Osteoblast (primary cell): ENCODE results near the gene FICD. TPM values are rescaled to one million over a fixed set of nuclear protein-coding genes. Genes with fewer than 3 reads are reported as not detected.

Experiments
- DNase-seq: peaks from one replicate; pipeline ENCODE4 v3.0.0; 2011; ENCODE audit warnings: low spot score, mixed read lengths; ENCODE audit not compliant: insufficient read length; ENCODE audit errors: missing footprints
- H2AFZ ChIP-seq: 2 replicates; pipeline ENCODE4 v1.6.0; 2011; ENCODE audit warnings: mild to moderate bottlenecking, low read length
- H3K27ac ChIP-seq: 2 replicates; pipeline ENCODE4 v1.5.1; 2011; ENCODE audit warnings: mild to moderate bottlenecking, low read depth, low read length, moderate library complexity
- H3K27me3 ChIP-seq: 2 replicates; pipeline ENCODE4 v1.6.0; 2012; ENCODE audit warnings: mild to moderate bottlenecking, control low read depth, inconsistent platforms, low read length, moderate library complexity; ENCODE audit not compliant: insufficient read depth
- H3K36me3 ChIP-seq: 2 replicates; pipeline ENCODE4 v1.5.1; 2011; ENCODE audit warnings: mild to moderate bottlenecking, low read length, control low read depth, moderate library complexity; ENCODE audit not compliant: insufficient read depth
- H3K4me1 ChIP-seq: 2 replicates; pipeline ENCODE4 v1.5.1; 2011; ENCODE audit warnings: mild to moderate bottlenecking, low read length, control low read depth, moderate library complexity; ENCODE audit not compliant: insufficient read depth
- H3K4me2 ChIP-seq: 2 replicates; pipeline ENCODE4 v1.6.0; 2011; ENCODE audit warnings: mild to moderate bottlenecking, low read length; ENCODE audit not compliant: insufficient read depth
- H3K4me3 ChIP-seq: fragments of 200-600 bp; sonication (generic); 3 replicates; pipeline ENCODE4 v1.5.1; 2012; ENCODE audit warnings: mild to moderate bottlenecking, low read length, inconsistent platforms; ENCODE audit not compliant: insufficient read depth
- H3K79me2 ChIP-seq: 2 replicates; pipeline ENCODE4 v1.6.0; 2012; ENCODE audit warnings: mild to moderate bottlenecking, low read length, control low read depth, inconsistent platforms; ENCODE audit not compliant: insufficient read depth
- H3K9me3 ChIP-seq: 2 replicates; pipeline ENCODE4 v1.5.1; 2011; ENCODE audit warnings: low read depth, low read length, control low read depth
- H4K20me1 ChIP-seq: 2 replicates; pipeline ENCODE4 v1.6.0; 2012; ENCODE audit warnings: mild to moderate bottlenecking, low read length, control low read depth; ENCODE audit not compliant: insufficient read depth
- total RNA-seq: library from RNA; depleted of rRNA; stranded (reverse); fragments of >200 nt; gene quantifications from 2 replicates; pipeline ENCODE4 v1.2.3, GENCODE V29; 2012
- TF ChIP-seq, protein P1 (sequence below): IDR thresholded peaks from 2 replicates; pipeline ENCODE4 v1.5.1; 2011; ENCODE audit warnings: mild to moderate bottlenecking, low read depth, low read length, moderate library complexity; ENCODE audit errors: extremely low read depth

Gene FICD
- total RNA-seq, 1 donor, result 5.4 TPM

DNA sequence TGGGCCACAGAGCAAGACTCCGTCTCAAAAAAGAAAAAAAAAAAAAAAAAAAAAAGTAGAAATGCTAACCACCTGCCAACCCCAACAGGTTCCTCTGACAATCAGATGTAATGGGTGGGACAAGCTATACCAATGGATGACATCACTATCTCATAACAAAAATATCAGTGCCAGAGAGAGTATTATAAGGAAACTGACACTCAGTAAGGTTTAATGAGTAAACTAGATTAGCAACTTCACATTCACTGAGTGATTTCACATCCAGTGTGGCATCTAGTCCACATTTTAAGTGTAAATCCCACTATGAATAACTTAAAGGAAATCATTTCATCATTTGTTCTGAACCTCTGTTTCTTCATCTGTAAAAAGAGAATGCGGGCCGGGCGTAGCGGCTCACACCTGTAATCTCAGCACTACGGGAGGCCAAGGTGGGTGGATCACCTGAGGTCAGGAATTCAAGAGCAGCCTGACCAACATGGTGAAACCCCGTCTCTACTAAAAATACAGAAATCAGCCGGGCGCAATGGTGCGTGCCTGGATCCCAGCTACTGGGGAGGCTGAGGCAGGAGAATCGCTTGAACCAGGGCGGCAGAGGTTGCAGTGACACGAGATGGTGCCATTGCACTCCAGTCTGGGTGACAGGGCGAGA, 44.1 kb downstream of the FICD start:
- Histone ChIP-seq H3K79me2 (peaks cover 80% of the 10 kb centered on the region), H3K4me2 (peak overlapping the region; percentile 100), H2AFZ (no peak overlapping the region), H3K4me3 (no peak overlapping the region), H4K20me1 (peaks cover 37% of the 10 kb centered on the region), H3K27me3 (no peaks in the 10 kb centered on the region), H3K36me3 (peaks cover 3% of the 10 kb centered on the region), H3K27ac (peak overlapping the region; percentile 96), H3K4me1 (peaks cover 25% of the 10 kb centered on the region), H3K9me3 (no peaks in the 10 kb centered on the region)
- no peak for DNase-seq
- TF ChIP-seq, protein P1, sequence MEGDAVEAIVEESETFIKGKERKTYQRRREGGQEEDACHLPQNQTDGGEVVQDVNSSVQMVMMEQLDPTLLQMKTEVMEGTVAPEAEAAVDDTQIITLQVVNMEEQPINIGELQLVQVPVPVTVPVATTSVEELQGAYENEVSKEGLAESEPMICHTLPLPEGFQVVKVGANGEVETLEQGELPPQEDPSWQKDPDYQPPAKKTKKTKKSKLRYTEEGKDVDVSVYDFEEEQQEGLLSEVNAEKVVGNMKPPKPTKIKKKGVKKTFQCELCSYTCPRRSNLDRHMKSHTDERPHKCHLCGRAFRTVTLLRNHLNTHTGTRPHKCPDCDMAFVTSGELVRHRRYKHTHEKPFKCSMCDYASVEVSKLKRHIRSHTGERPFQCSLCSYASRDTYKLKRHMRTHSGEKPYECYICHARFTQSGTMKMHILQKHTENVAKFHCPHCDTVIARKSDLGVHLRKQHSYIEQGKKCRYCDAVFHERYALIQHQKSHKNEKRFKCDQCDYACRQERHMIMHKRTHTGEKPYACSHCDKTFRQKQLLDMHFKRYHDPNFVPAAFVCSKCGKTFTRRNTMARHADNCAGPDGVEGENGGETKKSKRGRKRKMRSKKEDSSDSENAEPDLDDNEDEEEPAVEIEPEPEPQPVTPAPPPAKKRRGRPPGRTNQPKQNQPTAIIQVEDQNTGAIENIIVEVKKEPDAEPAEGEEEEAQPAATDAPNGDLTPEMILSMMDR, result no peak

DNA sequence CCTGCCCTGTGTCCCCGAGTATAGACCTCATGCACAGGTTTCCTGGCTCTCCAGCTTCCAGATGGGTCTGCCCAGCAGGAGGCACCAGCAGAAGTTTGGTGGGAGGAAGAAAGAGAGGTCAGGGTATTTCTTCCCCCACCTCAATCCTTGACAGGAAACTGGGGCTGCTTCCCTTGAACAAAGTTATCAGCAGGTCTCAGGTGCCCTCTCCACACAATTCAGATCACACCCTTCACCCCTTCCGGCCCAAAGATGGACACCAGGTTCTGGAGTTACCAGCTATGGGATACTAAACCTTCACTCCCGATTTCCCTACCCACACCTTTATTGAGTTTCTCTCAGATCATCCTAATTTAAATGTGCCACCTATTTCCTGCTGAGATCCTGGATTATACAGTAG, 44.7 kb downstream of the FICD start:
- Histone ChIP-seq H3K36me3 (peaks cover 9% of the 10 kb centered on the region), H3K27ac (peak overlapping the region; percentile 96), H3K79me2 (peaks cover 78% of the 10 kb centered on the region), H3K27me3 (no peaks in the 10 kb centered on the region), H3K4me1 (peaks cover 25% of the 10 kb centered on the region), H3K9me3 (no peaks in the 10 kb centered on the region), H3K4me3 (peak overlapping the region; percentile 88), H3K4me2 (peak overlapping the region; percentile 100), H4K20me1 (peaks cover 35% of the 10 kb centered on the region), H2AFZ (no peak overlapping the region)
- DNase-seq, result no peak
- TF ChIP-seq, protein P1, result no peak

DNA sequence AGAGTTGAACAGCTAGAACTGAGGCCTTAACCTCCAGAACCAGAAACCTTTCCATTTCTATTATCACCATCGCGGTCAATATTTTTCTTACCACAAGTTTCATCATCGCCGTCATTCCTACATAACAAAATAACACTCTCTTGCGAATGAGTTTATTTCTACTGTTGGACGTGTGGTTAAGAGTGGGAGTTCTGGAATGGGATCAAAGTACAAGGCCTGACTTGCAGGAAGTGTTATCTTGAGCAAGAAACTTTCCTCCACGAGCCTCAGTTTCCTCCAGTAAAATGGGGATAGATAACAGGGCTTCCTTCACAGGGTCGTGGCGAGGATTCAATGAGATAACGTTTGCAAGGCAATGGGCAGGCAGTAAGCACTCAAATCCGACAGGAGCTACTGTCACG, 45.2 kb downstream of the FICD start:
- TF ChIP-seq, protein P1, result no peak
- Histone ChIP-seq H3K9me3 (no peaks in the 10 kb centered on the region), H2AFZ (peak overlapping the region; percentile 95), H3K36me3 (peaks cover 14% of the 10 kb centered on the region), H4K20me1 (peaks cover 32% of the 10 kb centered on the region), H3K79me2 (peaks cover 73% of the 10 kb centered on the region), H3K4me2 (peak overlapping the region; percentile 100), H3K4me1 (peaks cover 26% of the 10 kb centered on the region), H3K4me3 (peak overlapping the region; percentile 88), H3K27me3 (no peaks in the 10 kb centered on the region), H3K27ac (peak overlapping the region; percentile 96)
- peak; percentile 78 for DNase-seq

DNA sequence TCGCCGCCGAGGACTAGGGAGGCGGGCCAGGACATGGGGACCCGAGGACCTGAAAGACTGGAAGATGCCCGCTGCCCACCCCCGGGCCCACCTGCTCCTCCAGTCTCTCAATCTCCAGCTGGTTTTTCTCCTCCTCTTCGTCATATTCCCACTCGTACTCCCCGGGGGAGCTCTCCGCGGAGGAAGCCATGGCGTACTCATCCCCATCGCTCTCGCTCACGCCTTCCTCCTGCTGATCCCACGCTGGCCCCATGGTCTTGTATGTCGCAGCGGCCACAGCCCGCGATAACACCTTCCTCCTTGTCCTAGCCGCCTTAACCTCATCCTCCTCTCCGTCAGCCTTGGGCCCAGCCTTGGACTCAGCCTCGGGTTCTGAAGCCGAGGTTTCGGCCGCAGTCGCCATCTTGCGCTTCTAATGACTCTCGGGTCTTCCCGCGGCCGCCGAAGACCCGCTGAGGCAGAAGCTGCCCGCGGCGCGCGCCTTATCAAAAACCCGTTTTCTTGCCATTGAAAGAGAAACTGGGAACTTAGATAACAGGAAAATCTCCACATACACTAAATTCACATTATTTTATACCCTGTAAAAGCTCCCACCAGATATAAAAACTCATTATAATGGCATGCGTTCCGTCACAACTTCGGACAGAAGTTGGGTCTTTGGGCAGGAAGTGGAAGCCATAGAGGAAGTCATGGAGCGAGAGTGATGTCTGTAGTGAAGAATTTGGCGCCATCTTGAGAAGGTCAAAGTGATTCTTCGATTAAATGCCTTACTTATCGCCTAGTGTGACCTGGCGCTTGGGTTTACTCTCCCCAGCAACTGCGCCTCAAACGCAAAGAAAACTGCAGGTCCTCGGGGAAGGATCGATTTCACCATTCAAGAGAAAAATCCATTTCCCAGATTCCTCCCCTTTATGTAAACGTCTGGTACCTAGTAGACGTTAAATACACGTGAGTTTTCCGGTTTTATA, 46.0 kb downstream of the FICD start, which contains the start of gene SART3:
Gene SART3, minus strand, starts transcription at position 422 of the 968 bp plus-strand sequence. Its CDS starts 19 bp downstream, at position 403.
- H3K4me2 ChIP-seq, result peak within 1 kb of the TSS; percentile 100
- DNase-seq, result peak; percentile 93
- H3K9me3 ChIP-seq, result no peaks in the 10 kb centered on the region
- peak within 1 kb of the TSS; percentile 88 for H3K4me3 ChIP-seq
- no peaks in the 10 kb centered on the region for H3K27me3 ChIP-seq
- peaks cover 65% of the 10 kb centered on the region for H3K79me2 ChIP-seq
- TF ChIP-seq, protein P1, result no peak
- H3K36me3 ChIP-seq, result peaks cover 20% of the 10 kb centered on the region
- H4K20me1 ChIP-seq, result peaks cover 26% of the 10 kb centered on the region
- H2AFZ ChIP-seq, result peak within 1 kb of the TSS; percentile 95
- H3K4me1 ChIP-seq, result peaks cover 32% of the 10 kb centered on the region
- H3K27ac ChIP-seq, result peak within 1 kb of the TSS; percentile 96
